Mesothelial cell of epicardium (in vitro differentiated cells): ENCODE results near the gene NDFIP1. TPM values are rescaled to one million over a fixed set of nuclear protein-coding genes. Genes with fewer than 3 reads are reported as not detected.

Source experiments
- DNase-seq, 2 experiments: peaks; one replicate each; pipeline ENCODE4 v3.0.0; 2021; ENCODE audit warnings: low spot score in 2 of 2; ENCODE audit not compliant: unreplicated experiment in 2 of 2
- H3K27ac Mint-ChIP-seq: 2 replicates; pipeline ENCODE4 v1.8.0; 2021; ENCODE audit warnings: mixed read lengths
- H3K27me3 Mint-ChIP-seq: 2 replicates; pipeline ENCODE4 v1.8.0; 2021; ENCODE audit warnings: low read depth, mixed read lengths
- H3K36me3 Mint-ChIP-seq: 2 replicates; pipeline ENCODE4 v1.8.0; 2021; ENCODE audit warnings: mixed read lengths
- H3K4me1 Mint-ChIP-seq: 2 replicates; pipeline ENCODE4 v1.8.0; 2021; ENCODE audit warnings: mixed read lengths
- H3K4me3 Mint-ChIP-seq: 2 replicates; pipeline ENCODE4 v1.8.0; 2021; ENCODE audit warnings: mild to moderate bottlenecking, moderate library complexity, mixed read lengths
- H3K9me3 Mint-ChIP-seq: 2 replicates; pipeline ENCODE4 v1.8.0; 2021; ENCODE audit warnings: mixed read lengths
- total RNA-seq: library from RNA; stranded (reverse); gene quantifications from 3 replicates; pipeline ENCODE4 v1.2.1, GENCODE V29; 2021
- TF ChIP-seq, protein P1 (sequence below): fragments of 200-600 bp; sonication (generic); IDR thresholded peaks from one replicate; pipeline ENCODE4 v1.5.0; 2021; ENCODE audit warnings: antibody characterized with exemption; ENCODE audit not compliant: unreplicated experiment

Gene NDFIP1
- total RNA-seq, 1 donor from 2014 or later = 67.9 TPM

- TF ChIP-seq, protein P1, sequence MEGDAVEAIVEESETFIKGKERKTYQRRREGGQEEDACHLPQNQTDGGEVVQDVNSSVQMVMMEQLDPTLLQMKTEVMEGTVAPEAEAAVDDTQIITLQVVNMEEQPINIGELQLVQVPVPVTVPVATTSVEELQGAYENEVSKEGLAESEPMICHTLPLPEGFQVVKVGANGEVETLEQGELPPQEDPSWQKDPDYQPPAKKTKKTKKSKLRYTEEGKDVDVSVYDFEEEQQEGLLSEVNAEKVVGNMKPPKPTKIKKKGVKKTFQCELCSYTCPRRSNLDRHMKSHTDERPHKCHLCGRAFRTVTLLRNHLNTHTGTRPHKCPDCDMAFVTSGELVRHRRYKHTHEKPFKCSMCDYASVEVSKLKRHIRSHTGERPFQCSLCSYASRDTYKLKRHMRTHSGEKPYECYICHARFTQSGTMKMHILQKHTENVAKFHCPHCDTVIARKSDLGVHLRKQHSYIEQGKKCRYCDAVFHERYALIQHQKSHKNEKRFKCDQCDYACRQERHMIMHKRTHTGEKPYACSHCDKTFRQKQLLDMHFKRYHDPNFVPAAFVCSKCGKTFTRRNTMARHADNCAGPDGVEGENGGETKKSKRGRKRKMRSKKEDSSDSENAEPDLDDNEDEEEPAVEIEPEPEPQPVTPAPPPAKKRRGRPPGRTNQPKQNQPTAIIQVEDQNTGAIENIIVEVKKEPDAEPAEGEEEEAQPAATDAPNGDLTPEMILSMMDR = no peak
- no peak for DNase-seq
- H3K27me3 Mint-ChIP-seq = peaks cover 2% of the 10 kb centered on the region
- no peak overlapping the region for H3K27ac Mint-ChIP-seq
- H3K4me1 Mint-ChIP-seq = peaks cover 8% of the 10 kb centered on the region
- no peak overlapping the region for H3K4me3 Mint-ChIP-seq
- H3K36me3 Mint-ChIP-seq = peaks cover 2% of the 10 kb centered on the region
- H3K9me3 Mint-ChIP-seq = peaks cover 2% of the 10 kb centered on the region
Observed at GRCh38 chr5:142078221-142078620, 30.4 kb upstream of the NDFIP1 start.

DNA sequence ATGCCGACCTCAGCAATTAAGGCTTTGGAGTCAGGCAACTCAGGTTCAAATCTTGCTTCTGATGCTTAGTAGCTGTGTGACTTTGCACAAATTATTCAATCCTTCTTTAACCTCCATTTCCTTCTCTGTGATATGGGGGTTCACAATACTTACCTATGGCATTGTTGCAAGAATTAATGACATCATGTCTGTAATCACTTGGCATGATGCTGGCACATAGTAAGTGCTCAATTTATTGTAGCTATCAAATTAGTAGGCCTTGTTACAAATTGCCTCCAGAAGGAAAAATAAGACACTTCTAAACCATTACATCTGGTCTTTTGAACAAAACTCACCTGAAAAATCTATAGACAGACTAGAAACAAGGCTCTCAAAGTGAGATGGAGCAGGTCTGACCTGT lies 29.9 kb upstream of the NDFIP1 start:
- H3K27me3 Mint-ChIP-seq = peaks cover 2% of the 10 kb centered on the region
- peaks cover 2% of the 10 kb centered on the region for H3K36me3 Mint-ChIP-seq
- no peak overlapping the region for H3K4me3 Mint-ChIP-seq
- TF ChIP-seq, protein P1 = no peak
- peaks cover 8% of the 10 kb centered on the region for H3K4me1 Mint-ChIP-seq
- no peak for DNase-seq
- peaks cover 2% of the 10 kb centered on the region for H3K9me3 Mint-ChIP-seq
- H3K27ac Mint-ChIP-seq = no peak overlapping the region

GRCh38 chr5:142079306-142079721 lies 29.3 kb upstream of the NDFIP1 start:
- Mint-ChIP-seq H3K9me3 (peaks cover 1% of the 10 kb centered on the region), H3K27me3 (peaks cover 2% of the 10 kb centered on the region), H3K27ac (no peak overlapping the region), H3K4me3 (no peak overlapping the region), H3K36me3 (peaks cover 1% of the 10 kb centered on the region), H3K4me1 (peaks cover 8% of the 10 kb centered on the region)
- no peak for DNase-seq
- TF ChIP-seq, protein P1 = no peak

DNA sequence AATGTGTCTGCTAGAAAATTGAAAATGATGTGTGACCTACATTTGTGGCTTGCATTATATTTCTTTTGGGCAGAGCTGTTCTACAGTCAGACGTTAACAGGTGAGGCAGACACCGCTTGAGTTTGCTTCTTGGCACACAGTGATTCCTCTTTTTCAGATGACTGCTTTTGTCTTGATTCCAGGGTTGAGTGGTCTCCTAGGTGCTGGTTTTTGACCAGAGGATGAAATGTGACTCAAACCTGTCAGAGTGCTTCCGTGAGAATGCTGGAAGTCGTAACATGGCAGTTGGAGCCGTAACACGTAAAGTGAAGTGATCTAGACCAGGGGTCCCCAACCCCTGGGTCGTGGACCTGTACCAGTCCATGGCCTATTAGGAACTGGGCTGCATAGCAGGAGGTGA lies 28.3 kb upstream of the NDFIP1 start:
- Mint-ChIP-seq H3K27me3 (peaks cover 2% of the 10 kb centered on the region), H3K9me3 (no peaks in the 10 kb centered on the region), H3K4me3 (no peak overlapping the region), H3K36me3 (no peaks in the 10 kb centered on the region), H3K4me1 (peaks cover 8% of the 10 kb centered on the region), H3K27ac (no peak overlapping the region)
- no peak for DNase-seq
- TF ChIP-seq, protein P1 = no peak

DNA sequence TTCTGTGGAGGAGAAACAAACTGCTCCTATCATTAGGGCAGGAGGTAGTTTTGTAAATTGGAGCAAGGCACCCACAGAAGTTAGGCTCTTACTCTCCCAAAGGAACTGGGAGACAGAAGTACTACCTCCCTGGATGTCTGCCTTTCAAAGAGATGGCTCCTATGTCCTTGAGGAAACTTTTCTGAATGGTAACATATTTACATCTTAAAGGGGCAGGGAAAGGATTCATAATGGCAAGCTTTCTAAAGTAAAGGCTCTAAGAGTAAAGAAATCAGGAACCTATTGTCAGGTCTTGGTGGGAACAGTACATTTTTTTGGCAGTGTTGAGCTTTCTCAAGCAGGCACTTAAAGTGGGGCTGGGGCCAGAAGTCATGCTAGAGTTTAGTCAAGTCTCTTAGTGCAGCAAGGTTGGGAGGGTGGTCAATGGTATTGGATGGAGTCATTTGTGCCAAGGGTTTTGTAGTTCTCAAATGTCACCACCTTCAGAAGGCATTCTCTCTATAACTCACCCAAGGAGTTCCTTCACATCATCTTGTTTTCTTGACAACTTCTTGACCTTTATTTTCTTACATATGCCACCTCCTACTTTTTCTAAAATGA lies 26.3 kb upstream of the NDFIP1 start:
- peaks cover 2% of the 10 kb centered on the region for H3K27me3 Mint-ChIP-seq
- no peaks in the 10 kb centered on the region for H3K9me3 Mint-ChIP-seq
- no peak overlapping the region for H3K27ac Mint-ChIP-seq
- TF ChIP-seq, protein P1 = no peak
- no peaks in the 10 kb centered on the region for H3K36me3 Mint-ChIP-seq
- no peak for DNase-seq
- no peak overlapping the region for H3K4me3 Mint-ChIP-seq
- peaks cover 8% of the 10 kb centered on the region for H3K4me1 Mint-ChIP-seq

- Mint-ChIP-seq H3K4me1 (peaks cover 28% of the 10 kb centered on the region), H3K27ac (no peak overlapping the region), H3K9me3 (no peaks in the 10 kb centered on the region), H3K36me3 (no peaks in the 10 kb centered on the region), H3K4me3 (no peak overlapping the region), H3K27me3 (peaks cover 2% of the 10 kb centered on the region)
- TF ChIP-seq, protein P1 = no peak
- DNase-seq = no peak
Observed at GRCh38 chr5:142086229-142086628, 22.4 kb upstream of the NDFIP1 start.
